ENCODE results near the gene BCOR.

DNA sequence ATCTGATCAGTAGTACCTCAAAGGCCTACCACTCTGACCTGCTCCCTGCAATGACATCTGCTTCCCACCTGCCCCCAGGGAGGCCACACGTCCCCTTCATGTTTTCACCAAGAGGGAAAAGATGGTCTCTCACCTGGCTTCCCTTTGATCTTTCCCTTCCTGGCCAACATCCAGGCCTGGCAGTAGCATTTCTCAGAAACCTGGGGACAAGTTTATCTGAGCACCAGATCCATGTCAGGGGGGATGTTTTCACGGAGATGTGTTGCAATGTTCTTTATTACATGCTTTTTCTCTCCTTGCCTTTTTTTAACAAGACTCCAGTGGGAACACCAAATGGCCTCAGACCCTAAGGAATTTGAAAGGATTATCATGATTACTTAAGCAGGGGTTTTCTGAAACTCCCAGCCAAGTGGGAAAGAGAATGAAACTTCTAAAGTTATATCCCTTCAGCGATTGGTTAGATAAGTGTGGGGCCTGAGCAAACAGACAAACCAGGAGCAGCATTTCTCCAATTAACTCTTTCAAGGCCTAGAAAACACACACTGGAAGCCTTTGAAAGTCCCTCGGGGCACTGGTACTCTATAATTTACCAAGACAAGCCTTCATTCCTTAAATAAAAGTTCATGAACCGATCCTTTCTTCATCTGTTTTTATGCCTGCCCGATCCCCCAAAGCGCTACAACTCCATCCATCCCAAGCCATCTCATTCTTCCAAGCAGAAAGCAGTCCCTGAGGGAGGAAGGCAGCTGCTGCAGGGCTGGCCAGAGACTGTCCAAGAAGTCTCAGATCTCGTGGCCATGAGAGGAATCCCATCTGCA lies 94.1 kb downstream of the BCOR start:
- TF ChIP-seq CTCF (IDR thresholded peaks at IDR 0.05) (no peak), POLR2A (IDR thresholded peaks at IDR 0.05) (no peak)

Measured in suprapubic skin (tissue), 3 donors.